ENCODE results near the gene TNC. TPM values are rescaled to one million over a fixed set of nuclear protein-coding genes. Genes with fewer than 3 reads are reported as not detected.
A peak's percentile ranks its signal among the peaks of the same experiment; 100 is the strongest.

The TNC gene
- total RNA-seq, 1 donor from 2014 or later = 2.9 TPM

DNA sequence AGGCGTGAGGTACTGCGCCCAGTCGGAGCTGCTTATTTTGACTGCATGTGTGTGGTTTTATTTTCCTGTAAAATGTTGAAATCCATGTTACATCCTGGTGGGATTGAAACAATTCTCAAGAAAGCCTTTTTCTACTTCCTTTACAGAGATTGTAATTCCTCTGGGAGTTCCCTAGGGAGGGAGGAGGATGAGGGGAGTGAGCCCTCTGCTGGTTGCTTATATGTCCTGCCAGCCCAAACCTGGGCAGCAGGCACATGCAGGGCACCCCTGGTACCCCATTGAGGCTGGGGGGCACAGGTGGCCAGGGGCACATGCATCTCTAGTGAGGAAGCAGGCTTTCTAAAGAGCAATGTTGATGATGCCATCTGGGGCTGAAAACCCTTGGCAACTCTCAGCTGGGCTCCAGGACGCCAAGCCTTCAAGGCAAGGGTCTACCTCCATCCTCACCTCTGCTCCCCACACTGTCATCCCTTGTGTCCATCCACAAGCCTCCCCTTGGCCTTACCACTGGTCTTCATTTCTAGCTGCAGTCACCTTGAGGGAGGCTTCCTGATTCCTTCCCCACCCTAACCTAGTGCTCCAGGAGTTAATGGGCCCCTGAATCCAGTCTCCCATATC is 102.8 kb downstream of the TNC start:
- ATAC-seq = peak; percentile 81
- DNase-seq (ENCODE audit: low spot score) = no peak

DNA sequence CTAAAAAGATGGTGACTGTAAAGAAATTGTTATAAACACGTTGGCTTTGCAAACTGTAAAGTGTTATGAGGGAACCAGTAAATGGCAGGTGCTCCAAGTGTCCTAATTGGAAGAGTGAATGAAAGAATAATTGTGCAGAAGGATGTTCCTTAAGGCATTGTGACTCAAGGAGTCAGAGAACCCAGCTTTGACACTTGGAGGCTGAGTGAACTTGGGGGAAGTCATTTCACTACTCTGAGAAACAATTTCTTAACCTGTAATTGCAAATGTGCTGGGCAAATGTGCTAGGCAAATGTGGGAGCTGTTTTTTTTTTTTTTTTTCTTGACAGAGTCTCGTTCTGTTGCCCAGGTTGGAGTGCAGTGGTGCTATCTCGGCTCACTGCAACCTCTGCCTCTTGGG is 103.5 kb downstream of the TNC start:
- no peak for ATAC-seq

DNA sequence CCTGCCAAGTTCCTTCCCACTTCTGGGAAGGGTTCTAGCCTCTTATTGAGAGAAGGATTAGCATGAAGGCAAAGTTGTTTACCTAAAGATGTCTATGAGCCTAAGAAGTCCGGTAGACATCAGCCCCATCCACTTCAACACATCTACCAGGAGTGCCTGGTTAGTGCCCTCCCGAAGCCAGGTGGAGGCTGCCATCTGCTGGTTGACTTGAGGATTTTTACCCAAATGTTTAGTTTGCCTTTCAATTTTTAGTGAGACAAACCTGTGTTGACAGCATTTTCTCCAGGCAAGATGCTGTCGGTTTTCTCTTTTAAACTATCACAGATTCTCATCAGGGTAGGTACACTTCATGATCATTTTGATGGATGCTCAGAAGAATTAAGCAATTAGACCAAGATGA is 104.0 kb downstream of the TNC start:
- peak; percentile 67 for DNase-seq (ENCODE audit: low spot score)
- ATAC-seq = peak; percentile 93

More for the DNA sequence above, 103.5 kb downstream of the TNC start:
- no peak for DNase-seq (ENCODE audit: low spot score)

DNA sequence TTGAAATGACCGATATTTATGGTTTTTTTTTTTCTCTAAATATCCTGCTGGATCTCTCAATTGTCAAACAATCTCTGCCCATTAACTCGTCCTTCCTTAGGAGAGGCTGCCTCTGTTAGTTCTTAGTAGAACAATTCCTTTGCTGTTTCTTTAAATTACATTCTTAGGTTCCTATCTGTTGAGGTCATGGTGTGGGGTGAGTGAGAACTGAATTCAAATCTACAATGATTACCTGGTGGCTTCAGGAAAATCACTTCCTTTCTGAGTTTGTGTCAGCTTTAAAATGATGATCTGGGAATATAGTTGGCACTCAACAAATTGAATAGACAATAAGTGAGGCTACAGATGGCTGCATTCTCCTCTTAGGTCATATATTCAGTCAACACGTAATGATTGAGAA is 105.5 kb downstream of the TNC start:
- ATAC-seq (no peak), DNase-seq (ENCODE audit: low spot score) (no peak)

DNA sequence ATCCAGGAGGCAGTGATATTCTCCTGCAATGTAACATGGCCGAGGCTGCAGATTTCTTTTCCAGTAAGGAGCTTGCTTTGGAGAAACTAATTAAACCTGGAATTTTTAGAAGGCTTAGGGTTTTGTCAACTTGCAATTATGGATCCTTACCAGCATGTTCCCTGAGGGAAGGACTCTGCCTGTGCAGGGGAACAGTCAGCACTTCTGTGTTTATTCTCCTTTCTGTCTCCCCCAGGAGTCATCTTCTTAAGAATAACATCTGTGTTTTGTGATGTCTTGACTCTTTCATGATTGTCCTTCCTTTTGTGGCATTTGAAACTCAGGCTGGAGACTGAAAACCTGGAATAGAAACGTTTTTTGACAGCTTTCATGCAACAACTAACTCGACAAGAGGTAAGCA is 107.1 kb downstream of the TNC start:
- ATAC-seq (no peak), DNase-seq (ENCODE audit: low spot score) (no peak)

DNA sequence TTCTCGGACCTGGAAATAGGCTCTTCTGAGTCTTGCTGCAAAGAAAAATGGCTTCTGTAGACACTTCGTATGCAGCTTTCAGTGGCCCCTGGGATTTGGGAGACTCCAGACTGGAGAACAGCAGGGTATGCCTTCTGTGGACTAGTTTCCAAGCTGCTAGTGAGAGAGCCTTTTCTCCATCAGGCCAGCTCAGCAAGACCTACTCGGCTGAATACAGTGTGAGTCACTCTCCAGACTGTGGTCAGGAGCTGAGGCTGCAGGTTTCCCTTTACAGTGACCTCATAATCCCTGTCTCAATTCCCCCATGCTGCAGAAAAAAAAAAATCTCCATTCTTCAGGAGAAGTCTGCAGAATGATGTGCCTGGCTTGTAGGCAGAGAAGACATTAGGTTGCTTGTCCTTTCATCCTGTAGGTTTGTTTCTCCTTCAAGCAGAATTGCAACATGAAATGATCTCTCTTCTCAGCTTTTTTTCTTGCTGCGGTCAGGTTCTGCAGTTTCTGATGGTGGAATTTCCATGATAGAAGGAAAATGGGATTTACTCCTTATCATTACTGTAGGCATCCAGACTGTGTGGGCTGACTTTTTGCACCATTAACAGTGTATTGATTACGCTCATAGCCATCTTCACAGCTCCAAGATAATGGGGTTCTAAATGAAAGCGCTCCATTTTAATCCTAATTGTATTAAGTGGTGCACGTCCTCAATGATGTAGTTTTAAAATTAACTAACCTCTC is 109.3 kb downstream of the TNC start:
- DNase-seq (ENCODE audit: low spot score) (no peak), ATAC-seq (no peak)

DNA sequence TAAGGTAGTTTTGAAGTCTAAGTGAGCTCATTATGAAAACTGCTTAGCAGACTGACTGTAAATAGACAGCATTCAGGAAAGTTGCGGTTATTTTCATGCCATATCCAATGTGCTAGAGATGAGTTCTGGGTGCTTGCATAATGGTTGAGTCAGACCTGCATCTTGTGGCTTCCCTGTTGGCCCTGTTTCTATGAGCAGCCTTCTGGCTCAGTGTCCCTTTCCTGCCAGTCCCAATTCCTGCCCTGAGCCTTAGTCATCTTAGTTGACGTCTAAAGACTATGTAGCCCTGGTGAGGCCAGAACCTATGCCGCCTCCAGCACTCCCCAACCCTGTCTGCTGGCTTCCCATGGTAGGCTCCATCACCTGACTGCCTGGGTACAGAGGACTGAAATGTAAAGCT is 111.3 kb downstream of the TNC start:
- DNase-seq (ENCODE audit: low spot score) (no peak), ATAC-seq (no peak)

DNA sequence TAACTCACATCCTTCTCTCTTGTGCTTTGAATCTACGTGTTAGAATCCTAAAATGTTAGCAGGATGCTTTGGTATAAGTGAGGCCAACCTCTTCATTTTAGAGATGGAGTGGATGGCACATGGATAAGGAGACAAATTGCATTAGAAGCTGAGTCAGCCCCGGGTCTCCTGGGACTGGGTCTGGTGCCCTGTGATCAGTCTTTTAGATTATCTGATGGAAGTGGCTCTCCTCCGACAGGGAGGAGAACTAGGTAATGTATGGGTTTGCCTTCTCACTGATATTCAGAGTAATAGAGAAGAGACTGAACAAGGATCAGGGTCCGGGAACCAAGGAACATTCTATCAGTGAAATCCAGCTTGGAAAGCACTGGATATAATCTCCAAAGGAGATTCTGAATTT is 112.6 kb downstream of the TNC start:
- no peak for ATAC-seq

DNA sequence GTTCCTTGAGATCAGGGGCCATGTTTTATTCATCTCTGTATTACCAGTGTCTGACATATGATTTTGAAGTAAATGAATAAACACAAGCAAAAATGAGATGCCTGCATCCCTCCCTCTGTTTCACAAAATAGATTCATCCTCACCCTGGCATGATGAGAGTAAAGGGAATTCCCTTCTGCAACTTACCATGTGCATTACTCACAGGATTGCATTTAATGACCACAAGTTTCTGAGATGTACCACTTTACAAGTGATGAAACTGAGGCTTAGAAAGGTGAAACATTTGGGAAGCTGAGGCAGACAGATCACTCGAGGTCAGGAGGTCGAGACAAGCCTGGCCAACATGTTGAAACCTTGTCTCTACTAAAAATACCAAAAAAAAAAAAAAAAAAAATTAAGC is 113.4 kb downstream of the TNC start:
- DNase-seq (ENCODE audit: low spot score) (no peak), ATAC-seq (no peak)

More for the DNA sequence above, 112.6 kb downstream of the TNC start:
- no peak for DNase-seq (ENCODE audit: low spot score)

DNA sequence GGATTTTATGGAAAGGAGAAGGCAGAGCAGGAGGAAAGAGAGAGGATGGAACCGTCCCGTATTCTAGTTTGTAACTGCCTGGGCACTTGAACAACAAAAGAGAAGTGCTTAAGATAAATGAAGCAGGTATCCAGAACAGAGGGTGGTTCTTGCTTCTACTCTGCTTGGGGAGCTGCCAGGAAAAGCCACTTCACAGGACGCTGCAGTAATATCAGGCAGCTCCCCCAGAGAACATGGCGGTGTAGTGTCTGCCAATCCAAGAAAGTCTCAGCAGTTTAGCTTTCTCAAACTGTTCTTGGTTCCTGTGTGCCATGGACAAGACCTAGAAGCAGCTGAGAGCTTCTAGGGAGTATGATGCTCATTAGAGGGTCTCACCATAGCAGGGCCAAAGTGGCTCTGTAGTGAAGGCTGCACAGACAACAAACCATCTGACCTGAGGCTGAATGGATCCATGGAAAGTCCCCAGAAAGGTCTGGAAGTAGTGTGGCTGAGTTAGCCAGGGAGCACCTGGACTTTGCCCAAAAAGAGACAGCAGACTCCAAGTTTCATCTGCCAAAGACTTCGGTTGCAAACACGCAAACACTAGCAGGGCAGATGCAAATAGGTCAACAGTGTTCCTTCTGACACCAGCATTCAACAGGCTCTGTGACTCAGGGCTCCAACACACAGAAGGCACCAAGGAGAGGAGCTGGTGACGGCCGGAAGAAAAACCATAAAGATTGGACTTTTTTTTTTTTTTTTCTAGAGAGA is 115.4 kb downstream of the TNC start:
- DNase-seq (ENCODE audit: low spot score) (peak; percentile 49), ATAC-seq (peak; percentile 84)

DNA sequence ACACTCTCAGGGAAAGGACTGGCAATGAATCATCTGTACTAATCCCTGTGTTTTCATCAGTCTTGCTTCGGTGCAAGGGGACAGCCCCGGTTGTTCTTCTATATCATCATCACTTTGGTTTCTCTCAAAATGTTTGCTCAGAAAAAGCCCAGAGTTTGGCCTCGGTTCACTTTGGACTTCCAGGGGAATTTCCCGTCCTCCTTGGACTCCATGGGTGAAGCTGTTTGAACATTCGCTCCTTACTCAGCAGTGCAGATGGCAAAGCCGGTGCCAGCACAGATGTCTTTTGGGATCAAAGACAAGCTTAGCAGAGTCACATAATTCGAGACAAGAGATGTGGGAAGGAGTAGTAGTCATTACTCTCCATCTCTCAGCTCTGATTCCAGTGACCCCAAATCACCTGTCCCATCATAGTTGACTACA is 117.7 kb downstream of the TNC start:
- ATAC-seq = no peak
- DNase-seq (ENCODE audit: low spot score) = no peak

DNA sequence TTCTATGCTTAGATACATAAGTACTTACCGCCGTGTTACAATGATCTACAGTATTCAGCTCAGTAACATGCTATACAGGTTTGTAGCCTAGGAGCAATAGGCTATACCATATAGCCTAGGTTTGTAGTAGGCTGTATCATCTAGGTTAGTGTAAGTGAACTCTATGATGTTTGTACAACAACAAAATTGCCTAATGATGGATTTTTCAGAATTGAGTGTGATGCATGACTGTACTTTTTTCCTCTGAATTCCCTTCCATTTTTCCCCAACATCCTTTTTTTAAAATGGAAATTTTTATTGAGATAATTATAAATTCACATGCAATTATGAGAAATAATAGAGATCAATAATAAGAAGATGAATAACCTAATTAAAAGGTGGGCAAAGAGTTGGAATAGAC is 119.6 kb downstream of the TNC start:
- DNase-seq (ENCODE audit: low spot score) (no peak), ATAC-seq (no peak)

DNA sequence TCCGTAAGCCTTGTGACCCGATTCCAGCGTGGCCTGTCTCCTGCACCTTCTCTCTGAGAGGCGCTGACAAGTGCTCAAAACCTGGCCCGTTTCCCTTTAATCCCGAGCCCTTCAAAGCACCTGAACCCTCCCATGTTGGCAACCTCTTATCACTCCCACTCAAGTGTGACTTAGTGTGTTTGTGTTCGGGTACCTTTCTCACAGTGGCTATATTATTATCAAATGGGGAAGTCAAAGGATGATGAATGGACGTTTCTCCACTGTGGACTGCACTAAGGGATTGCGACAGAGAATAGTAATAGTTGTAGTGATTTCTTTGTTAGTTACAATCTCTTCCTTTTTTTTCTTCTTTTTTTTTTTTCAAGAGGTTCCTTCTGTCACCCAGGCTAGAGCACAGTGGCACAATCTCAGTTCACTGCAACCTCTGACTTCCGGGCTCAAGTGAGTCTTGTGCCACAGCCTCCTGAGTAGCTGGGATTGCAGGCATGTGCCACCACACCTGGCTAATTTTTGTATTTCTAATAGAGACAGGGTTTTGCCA is 122.2 kb downstream of the TNC start:
- no peak for DNase-seq (ENCODE audit: low spot score)
- ATAC-seq = peak; percentile 31

DNA sequence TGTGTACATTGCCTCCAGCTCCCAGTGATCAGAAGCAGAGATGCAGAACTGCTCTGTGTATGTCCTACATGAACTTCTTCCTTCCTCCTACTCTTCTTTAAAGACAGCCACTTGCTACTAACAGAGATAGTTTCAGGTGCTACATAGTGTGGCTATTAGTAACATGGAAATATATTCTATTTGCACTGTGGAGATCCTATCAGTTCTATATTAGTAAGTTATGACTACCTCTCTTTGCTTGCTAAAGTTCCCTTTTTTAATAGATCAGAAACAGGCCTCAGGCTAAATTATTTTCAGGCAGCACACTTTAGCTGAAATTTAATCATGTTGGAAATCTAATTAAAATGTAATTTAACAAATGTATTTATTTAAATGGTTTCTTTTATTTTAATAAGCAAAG is 123.2 kb downstream of the TNC start:
- ATAC-seq (no peak), DNase-seq (ENCODE audit: low spot score) (no peak)

DNA sequence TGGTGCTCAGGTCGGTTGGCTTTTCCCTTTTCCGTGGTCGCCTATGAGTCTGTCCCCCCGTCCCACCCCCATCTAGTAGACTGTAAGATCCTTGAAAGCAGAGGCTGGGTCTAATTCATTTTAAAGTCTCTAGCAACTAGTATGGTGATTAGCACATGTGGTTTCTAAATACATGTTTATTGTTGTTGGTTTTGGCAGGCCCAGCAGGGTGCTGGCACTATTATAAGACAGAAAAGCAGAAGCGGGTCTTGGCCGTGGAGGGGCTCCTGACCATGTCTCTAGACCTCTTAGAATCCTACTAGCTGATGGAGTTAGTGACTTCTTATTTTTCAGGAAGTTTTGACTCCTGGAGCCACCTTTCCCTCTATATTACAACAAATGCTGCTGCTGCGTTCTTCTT is 126.1 kb downstream of the TNC start:
- DNase-seq (ENCODE audit: low spot score) = no peak
- ATAC-seq = no peak

DNA sequence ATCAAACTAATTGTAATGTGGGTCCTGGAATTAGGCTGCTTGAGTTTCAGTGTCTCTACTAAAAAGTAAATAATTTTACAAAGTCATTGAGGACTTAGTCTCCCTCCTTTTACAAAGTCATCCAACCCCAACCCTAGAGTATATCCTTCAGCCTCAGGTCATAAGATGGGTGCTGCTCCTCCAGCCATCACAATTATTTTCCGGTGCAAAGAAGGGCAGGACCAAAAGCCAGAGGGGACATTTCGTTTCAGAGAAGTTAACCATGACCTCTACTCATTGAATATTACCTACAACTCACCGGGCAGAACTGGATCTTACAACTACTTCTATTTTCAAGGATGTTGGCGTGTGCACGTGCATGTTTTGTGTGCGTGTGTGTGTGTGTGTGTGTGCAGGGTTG is 127.1 kb downstream of the TNC start:
- DNase-seq (ENCODE audit: low spot score) (no peak), ATAC-seq (no peak)

DNA sequence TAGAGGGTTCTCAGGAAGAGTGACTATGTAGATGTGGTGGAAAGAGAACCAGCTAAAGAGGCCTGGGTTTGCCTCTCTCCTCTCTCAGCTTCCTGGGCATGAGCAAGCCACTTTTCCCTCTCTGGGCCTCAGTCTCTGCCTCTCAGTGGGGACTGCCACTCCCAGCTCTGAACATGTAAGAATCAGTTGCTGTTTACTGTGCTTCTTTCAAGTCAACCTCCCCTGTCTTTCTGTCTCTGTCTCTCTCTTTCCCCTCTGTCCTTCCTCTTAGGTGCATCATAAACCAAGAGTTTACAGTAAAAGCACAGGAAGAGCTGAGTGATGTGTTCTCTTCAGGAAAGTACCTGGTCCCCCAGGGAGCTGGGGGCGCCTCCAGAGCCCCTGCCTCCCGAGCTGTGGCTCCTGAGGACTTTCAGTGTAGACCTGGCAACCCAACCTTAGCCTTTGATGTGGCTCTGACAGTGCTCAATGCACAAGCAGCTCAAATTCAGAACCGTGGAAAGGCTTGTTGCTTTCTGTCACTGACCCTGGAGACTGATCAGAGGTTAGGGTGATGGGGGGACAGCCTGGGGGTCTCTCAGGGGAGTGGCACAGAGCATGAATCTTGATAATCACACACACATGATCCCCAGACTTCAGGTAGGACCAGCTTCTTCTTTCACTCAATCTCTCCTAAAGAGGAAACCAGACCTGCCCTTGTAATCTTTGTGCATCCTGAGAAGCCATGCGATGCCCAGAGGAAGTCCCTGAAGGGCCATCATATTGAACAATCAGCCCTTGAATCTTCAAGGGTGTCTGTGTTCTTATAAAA is 128.2 kb downstream of the TNC start:
- DNase-seq (ENCODE audit: low spot score) (no peak), ATAC-seq (no peak)

DNA sequence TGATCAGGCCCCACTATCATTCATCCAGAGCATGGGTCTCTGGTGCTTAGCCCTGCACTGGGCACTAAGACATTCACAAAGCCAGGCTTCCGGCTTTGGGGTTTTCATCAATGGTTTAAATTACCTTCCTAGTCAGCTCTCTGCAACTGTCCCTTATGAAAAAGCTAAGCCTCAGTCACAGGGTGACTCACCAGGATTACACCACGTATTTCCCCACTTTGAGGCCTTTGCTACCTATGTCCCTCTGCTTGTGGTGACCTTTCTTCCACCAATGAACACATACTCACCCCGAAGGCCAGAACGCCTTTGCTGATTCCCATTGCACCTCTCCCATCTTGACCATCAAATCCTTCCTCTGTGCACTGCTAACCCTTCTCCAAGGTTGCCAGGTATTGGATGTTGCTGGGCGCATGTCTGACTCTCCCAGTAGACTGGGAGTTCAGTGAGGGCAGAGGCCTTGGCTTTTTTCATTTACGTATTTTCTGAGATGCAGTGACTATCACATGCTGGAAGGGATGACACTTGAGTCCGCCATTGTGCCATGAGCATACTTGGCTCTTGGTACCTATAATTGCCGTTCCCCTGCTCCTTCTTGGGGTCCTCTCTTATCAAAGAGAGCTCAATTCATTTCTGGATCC is 128.9 kb downstream of the TNC start:
- DNase-seq (ENCODE audit: low spot score) = no peak
- no peak for ATAC-seq

DNA sequence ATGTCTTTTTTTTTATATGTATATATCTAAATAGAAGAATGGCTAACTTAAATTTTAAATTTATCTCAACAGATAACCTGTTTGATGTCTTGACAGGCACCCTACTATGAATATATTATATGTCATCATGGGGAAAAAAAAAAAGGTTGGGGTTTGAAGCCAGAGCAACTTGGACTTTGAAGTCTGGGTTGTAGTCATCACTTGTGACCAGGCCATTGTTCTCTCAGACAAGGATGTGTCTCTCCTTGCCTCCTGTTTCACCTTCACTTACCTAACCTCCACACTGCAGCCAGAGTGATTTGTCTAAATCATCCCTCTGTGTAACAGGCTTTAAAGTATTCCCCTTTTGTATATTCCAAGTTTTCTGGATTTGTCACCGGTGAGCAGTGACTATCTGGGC is 130.8 kb downstream of the TNC start:
- DNase-seq (ENCODE audit: low spot score) = no peak
- ATAC-seq = no peak

DNA sequence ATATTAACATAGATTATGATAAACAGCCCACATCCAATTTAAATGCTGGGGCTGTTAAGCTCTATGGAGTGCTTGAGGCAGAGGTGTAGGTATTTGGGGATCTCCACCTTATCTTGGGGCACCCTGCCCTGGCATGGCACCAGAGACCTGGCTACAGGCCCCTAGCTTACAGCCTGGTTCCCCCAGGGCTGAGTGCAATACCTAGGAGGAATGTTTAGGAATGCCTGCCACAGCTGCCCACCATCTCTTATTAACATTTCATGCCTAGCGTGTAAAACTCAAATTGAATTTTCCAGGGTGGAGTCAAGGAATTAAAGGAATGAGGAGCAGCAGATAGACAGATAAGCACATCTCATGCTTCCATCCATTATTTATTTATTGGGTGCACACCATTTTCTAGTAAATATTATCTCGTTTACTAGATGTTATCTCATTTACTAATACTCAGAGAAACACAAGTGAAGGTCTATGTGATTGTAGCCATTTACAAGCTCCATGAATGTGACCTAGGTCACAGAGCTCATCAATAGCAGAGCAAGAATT is 131.9 kb downstream of the TNC start:
- ATAC-seq (no peak), DNase-seq (ENCODE audit: low spot score) (no peak)

Data from left lobe of liver (tissue), 2 donors.